GM21619 (cell line): Measurements from ENCODE around the gene ULK1.

ENCODE experiments used
- ATAC-seq: cut with Tn5 transposase; IDR thresholded peaks from one replicate; pipeline ENCODE4 v1.9.1; 2021; ENCODE audit not compliant: unreplicated experiment

ULK1 gene

GRCh38 chr12:131919051-131919347 lies 24.6 kb downstream of the ULK1 start:
- no peak for ATAC-seq

DNA sequence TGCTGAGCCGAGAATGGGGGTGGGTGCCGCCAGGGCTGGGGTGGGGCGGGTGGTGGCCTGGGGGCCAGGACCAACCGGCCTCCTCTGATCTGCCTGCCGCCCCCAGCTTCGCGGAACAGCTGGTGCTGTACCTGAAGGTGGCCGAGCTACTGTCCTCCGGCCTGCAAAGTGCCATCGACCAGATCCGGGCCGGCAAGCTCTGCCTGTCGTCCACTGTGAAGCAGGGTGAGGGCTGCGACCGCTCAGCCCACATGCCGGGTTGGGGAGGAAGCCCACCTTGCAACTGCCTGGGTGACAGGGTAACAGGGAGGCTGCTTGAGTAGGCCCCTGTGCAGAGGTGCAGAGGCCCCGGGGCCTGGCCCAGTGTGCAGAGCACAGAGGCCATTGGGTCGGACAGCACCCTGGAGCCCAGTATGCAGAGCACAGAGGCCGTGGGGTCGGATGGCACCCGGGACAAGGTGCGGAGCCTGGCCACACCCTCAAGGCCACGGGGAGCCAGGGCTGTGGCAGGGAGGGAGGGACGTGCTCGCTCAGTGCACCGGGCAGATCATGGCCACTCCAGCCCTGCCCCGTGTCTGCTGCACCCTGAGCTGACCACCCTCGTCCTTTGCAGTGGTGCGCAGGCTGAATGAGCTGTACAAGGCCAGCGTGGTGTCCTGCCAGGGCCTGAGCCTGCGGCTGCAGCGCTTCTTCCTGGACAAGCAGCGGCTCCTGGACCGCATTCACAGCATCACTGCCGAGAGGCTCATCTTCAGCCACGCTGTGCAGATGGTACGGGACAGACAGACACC lies 25.1 kb downstream of the ULK1 start:
- ATAC-seq: no peak

DNA sequence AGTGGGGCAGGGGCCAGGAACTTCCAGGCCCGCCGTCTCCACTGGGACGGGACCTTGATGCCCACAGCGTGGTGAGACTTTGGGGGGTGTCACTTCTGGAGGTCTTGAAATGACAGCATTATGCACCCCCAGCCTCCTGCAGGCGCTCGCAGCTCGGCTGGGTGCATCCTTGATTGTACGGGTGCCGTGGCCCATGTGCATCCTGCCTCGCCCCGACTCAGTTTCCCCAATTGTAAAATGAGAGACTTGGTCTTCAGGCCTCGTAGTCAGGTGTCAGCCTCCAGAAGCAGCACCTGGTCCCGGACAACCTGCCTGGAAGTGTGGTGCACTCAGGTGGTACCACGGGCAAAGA lies 25.7 kb downstream of the ULK1 start:
- ATAC-seq: no peak

DNA sequence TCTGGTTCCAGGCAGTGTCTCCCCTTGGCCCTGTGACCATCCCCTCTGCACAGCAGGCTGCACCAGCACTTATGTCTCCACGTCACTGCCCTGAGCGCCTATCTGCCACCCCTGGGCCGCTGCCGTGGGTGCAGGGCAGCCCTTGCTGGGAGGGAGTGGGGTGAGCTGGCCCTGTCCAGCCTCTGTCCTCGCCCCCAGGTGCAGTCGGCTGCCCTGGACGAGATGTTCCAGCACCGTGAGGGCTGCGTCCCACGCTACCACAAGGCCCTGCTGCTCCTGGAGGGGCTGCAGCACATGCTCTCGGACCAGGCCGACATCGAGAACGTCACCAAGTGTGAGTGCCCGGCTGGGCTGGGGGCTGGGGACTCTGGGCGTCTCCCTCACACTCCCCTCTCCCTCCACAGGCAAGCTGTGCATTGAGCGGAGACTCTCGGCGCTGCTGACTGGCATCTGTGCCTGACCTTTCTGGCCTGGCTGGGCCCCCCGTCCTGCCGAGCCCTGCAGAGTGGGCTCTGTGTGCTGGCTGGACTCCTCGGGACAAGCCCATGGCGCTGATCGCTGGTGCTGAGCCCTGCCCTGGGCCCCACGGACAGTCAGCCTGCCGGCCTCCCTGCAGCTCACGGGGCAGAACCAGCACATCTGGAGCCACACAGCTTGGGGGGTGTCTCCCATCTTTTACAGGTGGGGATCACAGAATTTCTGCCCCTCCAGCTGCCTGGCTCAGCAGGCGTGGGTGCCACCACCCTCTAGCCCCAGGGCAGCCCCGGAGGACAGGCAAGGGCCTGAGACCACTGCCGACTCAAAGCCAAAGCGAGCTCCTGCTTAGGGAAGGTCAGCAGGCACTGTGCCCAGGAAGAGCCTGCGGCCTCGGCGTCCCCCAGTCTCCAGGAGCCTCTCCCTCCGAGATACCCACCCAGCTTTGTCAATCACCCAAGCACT lies 26.7 kb downstream of the ULK1 start:
- ATAC-seq: no peak

GRCh38 chr12:131921866-131922769 lies 27.7 kb downstream of the ULK1 start:
- no peak for ATAC-seq

- ATAC-seq: no peak
These were observed 28.4 kb downstream of the ULK1 start for GRCh38 chr12:131922772-131923171.

- ATAC-seq: peak; percentile 83
These were observed 28.8 kb downstream of the ULK1 start for GRCh38 chr12:131923260-131923659.

- ATAC-seq: no peak
These were observed 33.0 kb downstream of the ULK1 start for GRCh38 chr12:131927110-131928079.

DNA sequence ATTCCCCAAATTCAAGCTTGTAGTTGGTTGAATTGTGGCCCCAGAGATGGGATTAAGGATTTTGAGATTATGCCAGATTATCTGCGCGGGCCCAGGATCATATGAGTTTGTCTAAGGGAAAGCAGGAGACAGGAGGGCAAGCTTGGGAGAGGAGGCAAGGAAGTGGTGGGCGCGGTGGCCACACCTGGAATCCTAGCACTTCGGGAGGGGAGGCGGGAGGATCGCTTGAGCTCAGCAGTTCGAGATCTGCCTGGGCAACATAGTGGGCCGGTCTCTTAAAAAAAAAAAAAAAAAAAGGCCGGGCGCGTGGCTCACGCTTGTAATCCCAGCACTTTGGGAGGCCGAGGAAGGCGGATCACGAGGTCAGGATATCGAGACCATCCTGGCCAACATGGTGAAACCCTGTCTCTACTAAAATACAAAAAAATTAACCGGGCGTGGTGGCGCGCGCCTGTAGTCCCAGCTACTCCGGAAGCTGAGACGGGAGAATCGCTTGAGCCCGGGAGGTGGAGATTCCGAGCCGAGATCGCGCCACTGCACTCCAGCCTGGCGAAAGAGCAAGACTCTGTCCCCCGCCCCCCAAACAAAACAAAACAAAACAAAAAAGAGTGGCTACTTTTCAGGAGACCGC lies 33.8 kb downstream of the ULK1 start:
- peak; percentile 3 for ATAC-seq

GRCh38 chr12:131928711-131929580 lies 34.5 kb downstream of the ULK1 start, which contains the start of gene PUS1:
TSS of gene PUS1 (plus strand) at chr12:131929276. CDS start at chr12:131929723, 447 bp downstream.
- peak; percentile 57 for ATAC-seq

DNA sequence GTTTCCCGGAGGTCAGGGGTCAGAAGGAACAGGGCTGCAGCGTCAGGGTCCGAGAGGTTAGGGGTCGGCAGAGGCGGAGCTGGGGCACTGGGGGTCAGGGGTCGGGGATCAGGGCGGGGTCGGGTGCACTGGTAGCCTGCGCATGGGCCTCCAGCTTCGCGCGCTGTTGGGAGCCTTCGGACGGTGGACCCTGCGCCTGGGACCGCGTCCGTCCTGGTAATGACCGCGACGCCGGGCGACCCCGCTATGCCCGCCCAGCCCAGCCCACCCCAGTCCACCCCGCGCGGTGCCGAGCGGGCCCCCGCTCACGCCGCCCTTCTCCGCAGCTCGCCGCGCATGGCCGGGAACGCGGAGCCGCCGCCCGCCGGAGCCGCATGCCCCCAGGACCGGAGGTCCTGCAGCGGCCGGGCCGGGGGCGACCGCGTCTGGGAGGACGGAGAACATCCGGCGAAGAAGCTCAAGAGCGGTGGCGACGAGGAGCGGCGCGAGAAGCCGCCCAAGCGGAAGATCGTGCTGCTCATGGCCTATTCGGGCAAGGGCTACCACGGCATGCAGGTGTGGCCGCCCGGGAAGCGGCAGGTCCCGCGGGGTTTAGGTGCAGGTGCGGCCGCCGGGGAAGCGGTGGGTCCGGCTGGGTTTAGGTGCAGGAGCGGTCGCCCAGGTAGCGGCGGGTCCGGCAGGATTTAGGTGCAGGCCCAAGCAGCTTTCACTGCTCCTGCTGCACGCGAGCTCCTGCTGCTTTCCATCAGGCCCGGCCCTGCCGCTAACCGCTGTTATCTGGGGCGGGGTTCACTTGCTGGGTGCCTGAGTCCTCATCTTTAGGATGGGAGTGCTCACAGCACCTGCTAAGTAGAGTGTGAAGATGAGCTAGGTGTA lies 35.4 kb downstream of the ULK1 start:
- no peak for ATAC-seq

DNA sequence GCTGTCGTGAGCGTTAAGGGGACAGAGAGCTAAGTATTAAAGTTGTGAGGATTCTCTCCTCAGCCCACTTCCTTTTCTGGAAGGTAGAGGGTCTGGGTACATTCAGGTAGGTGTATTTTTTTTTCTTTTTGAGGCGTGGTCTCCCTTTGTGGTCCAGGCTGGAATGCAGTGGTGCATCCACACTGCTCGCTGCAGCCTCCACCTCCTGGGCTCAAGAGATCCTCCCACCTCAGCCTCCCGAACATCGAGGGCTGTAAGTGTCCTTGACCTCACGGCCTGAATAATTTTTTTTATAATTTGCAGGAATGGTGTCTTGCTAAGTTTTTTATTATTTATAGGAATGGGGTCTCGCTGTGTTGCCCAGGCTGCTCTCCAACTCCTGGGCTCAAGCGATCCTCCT lies 36.1 kb downstream of the ULK1 start:
- no peak for ATAC-seq

DNA sequence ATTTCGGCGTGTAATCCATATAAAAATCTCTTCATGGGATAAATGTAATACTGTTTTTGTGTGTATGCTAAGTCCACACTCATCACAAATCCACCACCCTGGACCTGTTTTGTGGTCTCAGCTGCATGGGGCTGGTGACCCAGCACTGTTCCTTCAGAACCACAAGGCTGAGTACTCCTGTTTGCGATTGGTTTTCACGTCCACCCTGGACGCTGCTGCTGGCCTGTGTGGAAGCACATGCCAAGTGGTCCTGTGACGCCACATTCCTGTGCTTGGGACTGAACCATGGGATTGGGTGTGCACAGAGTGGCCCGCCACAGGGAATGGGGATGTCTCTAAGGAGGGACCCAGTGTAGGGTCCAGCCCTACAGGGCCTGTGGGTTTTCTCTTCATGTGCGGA lies 39.0 kb downstream of the ULK1 start:
- no peak for ATAC-seq

- no peak for ATAC-seq
These were observed 40.1 kb downstream of the ULK1 start for GRCh38 chr12:131934535-131934934.

DNA sequence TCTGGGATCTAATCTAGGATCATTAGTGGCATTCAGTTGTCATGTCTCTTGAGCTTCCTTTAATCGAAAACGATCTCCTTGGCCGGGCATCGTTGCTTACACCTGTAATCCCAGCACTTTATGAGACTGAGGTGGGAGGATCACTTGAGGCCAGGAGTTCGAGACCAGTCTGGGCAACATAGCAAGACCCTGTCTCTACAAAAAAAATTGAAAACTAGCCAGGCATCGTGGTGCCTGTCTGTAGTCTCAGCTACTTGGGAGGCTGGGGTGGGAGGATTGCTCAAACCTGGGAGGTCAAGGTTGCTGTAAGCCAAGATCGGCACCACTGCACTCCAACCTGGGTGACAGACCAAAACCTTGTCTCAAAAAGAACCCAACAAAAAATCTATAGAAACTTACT lies 43.7 kb downstream of the ULK1 start:
- no peak for ATAC-seq

DNA sequence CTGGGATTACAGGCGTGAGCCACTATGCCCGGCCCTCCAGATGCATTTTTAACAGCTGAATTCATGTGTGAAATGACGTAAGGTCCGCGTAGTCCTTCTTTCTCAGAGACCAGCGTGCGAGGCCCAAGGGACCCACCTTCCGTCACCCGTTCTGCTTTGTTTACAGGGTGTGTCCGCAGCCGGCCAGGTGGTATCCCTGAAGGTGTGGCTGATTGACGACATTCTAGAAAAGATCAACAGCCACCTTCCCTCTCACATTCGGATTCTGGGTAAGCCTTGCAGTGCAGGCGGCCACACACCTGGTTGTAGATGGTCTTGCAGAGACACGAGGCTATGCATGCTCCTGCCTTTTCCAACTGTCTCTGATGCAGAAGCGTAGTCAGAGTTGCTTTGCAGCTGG lies 44.6 kb downstream of the ULK1 start:
- ATAC-seq: no peak

DNA sequence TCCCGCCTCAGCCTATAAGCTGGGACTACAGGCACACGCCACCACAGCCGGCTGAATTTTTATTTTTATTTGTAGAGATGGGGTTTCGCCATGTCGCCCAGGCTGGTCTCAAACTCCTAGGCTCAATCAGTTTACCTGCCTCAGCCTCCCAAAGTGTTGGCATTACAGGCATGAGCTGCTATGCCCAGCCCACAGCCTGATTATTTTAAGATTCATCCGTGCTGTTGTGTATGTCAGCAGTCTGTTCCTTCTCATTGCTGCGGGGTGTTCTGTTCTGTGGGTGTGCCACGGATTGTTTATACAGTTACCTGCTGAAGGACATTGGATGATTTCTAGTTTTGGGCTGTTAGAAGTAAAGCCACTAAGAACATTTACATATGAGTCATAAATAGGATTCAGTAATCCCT lies 45.7 kb downstream of the ULK1 start:
- ATAC-seq: no peak
